GM19372 (cell line): ENCODE measurements around the gene CYSTM1.
"Not testable (repeated sequence)": the region's sequence is repeated elsewhere in the genome, so short reads cannot be mapped to it uniquely, and the experiment has no call there.

Source experiments
- ATAC-seq: cut with Tn5 transposase; IDR thresholded peaks from one replicate; pipeline ENCODE4 v1.9.1; 2021; ENCODE audit warnings: mild to moderate bottlenecking, low read depth, moderate library complexity; ENCODE audit not compliant: unreplicated experiment

The CYSTM1 gene

GRCh38 chr5:140148508-140148907, 26.5 kb upstream of the CYSTM1 start:
- no peak for ATAC-seq

GRCh38 chr5:140150201-140150600, 24.8 kb upstream of the CYSTM1 start:
- ATAC-seq = no peak

GRCh38 chr5:140151144-140152021, 23.6 kb upstream of the CYSTM1 start:
- ATAC-seq = no peak

- no peak for ATAC-seq
Observed at GRCh38 chr5:140152022-140152999, 22.7 kb upstream of the CYSTM1 start.

GRCh38 chr5:140153255-140153654, 21.7 kb upstream of the CYSTM1 start:
- no peak for ATAC-seq

- ATAC-seq = no peak
Observed at GRCh38 chr5:140153905-140154304, 21.1 kb upstream of the CYSTM1 start.

- not testable (repeated sequence) for ATAC-seq
Observed at GRCh38 chr5:140154710-140155381, 20.1 kb upstream of the CYSTM1 start.

- ATAC-seq = peak; percentile 98
Observed at GRCh38 chr5:140157032-140157781, 17.8 kb upstream of the CYSTM1 start.

GRCh38 chr5:140159014-140159927, 15.7 kb upstream of the CYSTM1 start:
- ATAC-seq = no peak

GRCh38 chr5:140162275-140162674, 12.7 kb upstream of the CYSTM1 start:
- ATAC-seq = no peak

GRCh38 chr5:140162781-140163180, 12.2 kb upstream of the CYSTM1 start:
- ATAC-seq = no peak

- ATAC-seq = no peak
Observed at GRCh38 chr5:140165101-140165922, 9.7 kb upstream of the CYSTM1 start.

GRCh38 chr5:140165923-140166270, 9.1 kb upstream of the CYSTM1 start:
- no peak for ATAC-seq

- no peak for ATAC-seq
Observed at GRCh38 chr5:140166911-140167310, 8.1 kb upstream of the CYSTM1 start.

GRCh38 chr5:140168371-140168770, 6.6 kb upstream of the CYSTM1 start:
- no peak for ATAC-seq

GRCh38 chr5:140169410-140169809, 5.6 kb upstream of the CYSTM1 start:
- ATAC-seq = no peak

GRCh38 chr5:140172483-140172882, 2.5 kb upstream of the CYSTM1 start:
- ATAC-seq = no peak

GRCh38 chr5:140174014-140174413, 974 bp upstream of the CYSTM1 start:
- ATAC-seq = no peak
